ENCODE measurements around the gene BCAS1.

BCAS1 gene

GRCh38 chr20:53963635-53964034 is 106.8 kb downstream of the BCAS1 start (continued):
- TF ChIP-seq ZBTB10 (tag by site-specific recombination; IDR thresholded peaks at IDR 0.05) (no peak), ZNF626 (tag by site-specific recombination; IDR thresholded peaks at IDR 0.05) (no peak), ZNF701 (tag by site-specific recombination; IDR thresholded peaks at IDR 0.05) (no peak), PRDM1 (tag by site-specific recombination; IDR thresholded peaks at IDR 0.05) (no peak), ZNF449 (tag by site-specific recombination; IDR thresholded peaks at IDR 0.05) (no peak), ZNF433 (tag by site-specific recombination; IDR thresholded peaks at IDR 0.05; ENCODE audit: low read depth) (no peak), ZNF248 (tag by site-specific recombination; IDR thresholded peaks at IDR 0.05) (no peak), HOXD13 (CRISPR knock-in tag; IDR thresholded peaks at IDR 0.05; ENCODE audit: borderline replicate concordance) (no peak), YY2 (tag by site-specific recombination; IDR thresholded peaks at IDR 0.05) (no peak), REPIN1 (tag by site-specific recombination; IDR thresholded peaks at IDR 0.05; ENCODE audit: low read depth) (no peak), OSR2 (tag by site-specific recombination; IDR thresholded peaks at IDR 0.05) (no peak), ZBTB26 (tag by site-specific recombination; optimal IDR thresholded peaks at IDR 0.05) (no peak)

- TF ChIP-seq SP7 (tag by site-specific recombination; IDR thresholded peaks at IDR 0.05) (no peak), ZBTB49 (tag by site-specific recombination; IDR thresholded peaks at IDR 0.05; ENCODE audit: low read depth) (no peak), TRIM28 (IDR thresholded peaks at IDR 0.05; ENCODE audit: borderline replicate concordance, low read length) (no peak), ZNF302 (tag by site-specific recombination; IDR thresholded peaks at IDR 0.05; ENCODE audit: low read depth) (no peak), ZFP3 (tag by site-specific recombination; IDR thresholded peaks at IDR 0.05; ENCODE audit: low read depth) (no peak), KLF10 (tag by site-specific recombination; IDR thresholded peaks at IDR 0.05) (no peak), ZNF571 (tag by site-specific recombination; IDR thresholded peaks at IDR 0.05) (no peak), KLF1 (tag by site-specific recombination; IDR thresholded peaks at IDR 0.05) (no peak), ZNF843 (tag by site-specific recombination; IDR thresholded peaks at IDR 0.05) (no peak), ZNF768 (tag by site-specific recombination; IDR thresholded peaks at IDR 0.05) (no peak), SCRT2 (tag by site-specific recombination; IDR thresholded peaks at IDR 0.05) (no peak), ZNF292 (tag by site-specific recombination; IDR thresholded peaks at IDR 0.05; ENCODE audit: borderline replicate concordance, low read depth) (no peak), ZNF561 (tag by site-specific recombination; IDR thresholded peaks at IDR 0.05; ENCODE audit: borderline replicate concordance) (no peak), ZFP41 (tag by site-specific recombination; IDR thresholded peaks at IDR 0.05; ENCODE audit: borderline replicate concordance) (no peak), ZNF133 (tag by site-specific recombination; IDR thresholded peaks at IDR 0.05) (no peak), ZNF76 (tag by site-specific recombination; IDR thresholded peaks at IDR 0.05; ENCODE audit: borderline replicate concordance, low read depth) (no peak), KLF8 (tag by site-specific recombination; IDR thresholded peaks at IDR 0.05) (no peak), ZNF239 (tag by site-specific recombination; IDR thresholded peaks at IDR 0.05) (no peak)
- TF ChIP-seq, protein P1, sequence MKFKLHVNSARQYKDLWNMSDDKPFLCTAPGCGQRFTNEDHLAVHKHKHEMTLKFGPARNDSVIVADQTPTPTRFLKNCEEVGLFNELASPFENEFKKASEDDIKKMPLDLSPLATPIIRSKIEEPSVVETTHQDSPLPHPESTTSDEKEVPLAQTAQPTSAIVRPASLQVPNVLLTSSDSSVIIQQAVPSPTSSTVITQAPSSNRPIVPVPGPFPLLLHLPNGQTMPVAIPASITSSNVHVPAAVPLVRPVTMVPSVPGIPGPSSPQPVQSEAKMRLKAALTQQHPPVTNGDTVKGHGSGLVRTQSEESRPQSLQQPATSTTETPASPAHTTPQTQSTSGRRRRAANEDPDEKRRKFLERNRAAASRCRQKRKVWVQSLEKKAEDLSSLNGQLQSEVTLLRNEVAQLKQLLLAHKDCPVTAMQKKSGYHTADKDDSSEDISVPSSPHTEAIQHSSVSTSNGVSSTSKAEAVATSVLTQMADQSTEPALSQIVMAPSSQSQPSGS (tag by site-specific recombination; IDR thresholded peaks at IDR 0.05; ENCODE audit: low read depth), result no peak
- ChIA-PET CTCF (interaction anchor here (0.7 kb wide), 2 partner anchors 87 to 236 kb away, joined by 4 to 7 read pairs; no protein-coding TSS in a partner anchor), POLR2A (no interaction called here)
- Histone ChIP-seq H3K4me3 (ENCODE audit: low read depth, low read length) (no peak overlapping the region), H3K9me3 (ENCODE audit: control insufficient read depth, insufficient read depth, low read depth, low read length) (no peaks in the 10 kb centered on the region), H3K4me1 (ENCODE audit: control insufficient read depth, insufficient read depth, low read length) (no peaks in the 10 kb centered on the region), H3K36me3 (ENCODE audit: control insufficient read depth in 2 of 2, insufficient read depth in 1 of 2, low read length in 2 of 2) (no peaks in the 10 kb centered on the region), H3K27ac (ENCODE audit: extremely low read depth, low read depth, low read length) (no peak overlapping the region)
Observed at GRCh38 chr20:53962388-53962787, 108.0 kb downstream of the BCAS1 start.

All from HEK293 (cell line).